GM10248 (cell line): Measurements from ENCODE around the gene RAB20.
"Not testable (repeated sequence)": the region's sequence is repeated elsewhere in the genome, so short reads cannot be mapped to it uniquely, and the experiment has no call there.

Experiments
- CTCF ChIA-PET: fragments of 300-600 bp; sonication (Branson Sonifier 250); formaldehyde crosslinking; extraction: SDS; loops from one replicate; lab custom pipeline; 2021; ENCODE audit warnings: antibody characterized with exemption; lab: Yijun Ruan, JAX
- POLR2A ChIA-PET: fragments of 350-650 bp; sonication (Branson Sonifier 250); formaldehyde crosslinking; extraction: SDS; loops from one replicate; lab custom pipeline; 2020; ENCODE audit warnings: antibody characterized with exemption; lab: Yijun Ruan, JAX
- DNase-seq: peaks from one replicate; pipeline ENCODE4 v3.0.0; 2012; ENCODE audit errors: extremely low spot score
- TF ChIP-seq, protein P1 (sequence below): IDR thresholded peaks from 2 replicates; pipeline ENCODE4 v1.5.1; 2012; ENCODE audit warnings: mild to moderate bottlenecking, low read depth; ENCODE audit errors: extremely low read depth, missing control alignments, control extremely low read depth

Gene RAB20

DNA sequence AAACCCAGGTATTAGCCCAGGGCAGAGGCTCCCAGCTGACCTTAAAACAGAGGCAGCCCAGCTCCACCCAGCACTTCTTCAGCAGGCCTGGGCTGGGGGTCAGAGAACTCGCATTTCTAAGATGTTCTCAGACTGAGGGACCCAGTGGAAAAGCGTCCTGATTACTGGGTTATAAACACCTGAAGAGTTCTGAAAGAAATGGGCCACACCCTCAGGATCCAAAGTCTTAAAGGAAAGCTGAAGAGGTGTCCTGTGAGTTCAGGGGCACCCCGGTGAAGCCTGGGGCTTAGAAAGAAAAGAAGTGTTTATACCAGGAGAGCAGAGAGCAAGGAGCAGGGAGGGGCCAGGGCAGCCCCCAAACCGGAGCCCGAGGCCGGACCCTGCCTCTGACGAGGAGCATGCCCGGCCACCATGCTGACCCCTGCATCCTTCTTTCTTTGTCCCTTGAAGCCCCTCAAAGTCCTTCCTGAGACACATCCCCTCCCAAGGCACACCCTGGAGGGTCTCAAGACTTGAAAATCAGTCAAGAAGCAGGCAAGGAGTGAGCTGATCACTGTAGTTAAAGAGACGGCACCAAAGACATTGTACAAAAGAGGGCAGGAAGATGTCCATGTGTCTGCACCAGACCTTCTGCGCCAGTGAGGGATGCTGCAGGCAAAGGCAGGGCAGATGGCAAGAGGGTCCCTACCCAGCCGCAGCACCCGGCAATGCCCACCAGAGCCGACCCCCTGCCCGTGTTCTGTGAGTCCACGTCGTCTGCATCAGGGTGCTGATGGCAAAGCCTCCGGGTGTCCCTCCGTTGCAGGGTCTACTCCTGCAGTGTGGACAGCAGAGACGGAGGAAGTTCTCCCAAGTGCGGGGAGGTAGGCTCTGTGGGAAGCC lies 10.6 kb upstream of the RAB20 start:
- no peak for DNase-seq
- CTCF ChIA-PET, result interaction anchor here (2.2 kb wide), 1 partner anchor 7 kb away, joined by 5 read pairs; no protein-coding TSS in a partner anchor
- POLR2A ChIA-PET, result interaction anchor here (0.6 kb wide), 1 partner anchor 44 kb away, joined by 5 read pairs; no protein-coding TSS in a partner anchor
- TF ChIP-seq, protein P1, sequence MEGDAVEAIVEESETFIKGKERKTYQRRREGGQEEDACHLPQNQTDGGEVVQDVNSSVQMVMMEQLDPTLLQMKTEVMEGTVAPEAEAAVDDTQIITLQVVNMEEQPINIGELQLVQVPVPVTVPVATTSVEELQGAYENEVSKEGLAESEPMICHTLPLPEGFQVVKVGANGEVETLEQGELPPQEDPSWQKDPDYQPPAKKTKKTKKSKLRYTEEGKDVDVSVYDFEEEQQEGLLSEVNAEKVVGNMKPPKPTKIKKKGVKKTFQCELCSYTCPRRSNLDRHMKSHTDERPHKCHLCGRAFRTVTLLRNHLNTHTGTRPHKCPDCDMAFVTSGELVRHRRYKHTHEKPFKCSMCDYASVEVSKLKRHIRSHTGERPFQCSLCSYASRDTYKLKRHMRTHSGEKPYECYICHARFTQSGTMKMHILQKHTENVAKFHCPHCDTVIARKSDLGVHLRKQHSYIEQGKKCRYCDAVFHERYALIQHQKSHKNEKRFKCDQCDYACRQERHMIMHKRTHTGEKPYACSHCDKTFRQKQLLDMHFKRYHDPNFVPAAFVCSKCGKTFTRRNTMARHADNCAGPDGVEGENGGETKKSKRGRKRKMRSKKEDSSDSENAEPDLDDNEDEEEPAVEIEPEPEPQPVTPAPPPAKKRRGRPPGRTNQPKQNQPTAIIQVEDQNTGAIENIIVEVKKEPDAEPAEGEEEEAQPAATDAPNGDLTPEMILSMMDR, result no peak

DNA sequence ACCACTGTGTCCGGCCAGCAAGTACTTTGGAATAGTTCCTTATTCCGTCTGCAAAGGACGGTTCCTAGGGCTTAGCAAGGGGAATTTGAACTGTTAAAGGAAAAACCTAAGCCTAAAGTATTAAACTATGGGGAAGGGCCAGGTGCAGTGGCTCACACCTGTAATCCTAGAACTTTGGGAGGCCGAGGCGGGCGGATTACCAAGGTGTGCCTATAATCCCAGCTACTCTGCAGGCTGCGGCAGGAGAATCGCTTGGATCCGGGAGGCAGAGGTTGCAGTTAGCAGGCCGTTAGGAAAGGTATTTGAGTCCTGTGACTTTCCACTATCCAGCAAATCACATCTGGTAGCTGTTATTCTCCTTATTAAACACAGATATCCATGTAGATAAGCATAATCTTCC lies 9.4 kb upstream of the RAB20 start:
- CTCF ChIA-PET, result interaction anchor here (2.2 kb wide), 1 partner anchor 9 kb away, joined by 5 read pairs; no protein-coding TSS in a partner anchor
- POLR2A ChIA-PET, result no interaction called here
- no peak for DNase-seq
- TF ChIP-seq, protein P1, result no peak

GRCh38 chr13:110569962-110570361 lies 8.4 kb upstream of the RAB20 start:
- DNase-seq, POLR2A ChIA-PET: not testable (repeated sequence)
- CTCF ChIA-PET, result interaction anchor here (1.2 to 2.2 kb wide), 3 partner anchors 10 to 114 kb away, joined by 3 to 5 read pairs (median 4); no protein-coding TSS in a partner anchor

- ChIA-PET POLR2A (no interaction called here), CTCF (no interaction called here)
- no peak for DNase-seq
- TF ChIP-seq, protein P1, result no peak
Observed at GRCh38 chr13:110568612-110569011, 7.1 kb upstream of the RAB20 start.

DNA sequence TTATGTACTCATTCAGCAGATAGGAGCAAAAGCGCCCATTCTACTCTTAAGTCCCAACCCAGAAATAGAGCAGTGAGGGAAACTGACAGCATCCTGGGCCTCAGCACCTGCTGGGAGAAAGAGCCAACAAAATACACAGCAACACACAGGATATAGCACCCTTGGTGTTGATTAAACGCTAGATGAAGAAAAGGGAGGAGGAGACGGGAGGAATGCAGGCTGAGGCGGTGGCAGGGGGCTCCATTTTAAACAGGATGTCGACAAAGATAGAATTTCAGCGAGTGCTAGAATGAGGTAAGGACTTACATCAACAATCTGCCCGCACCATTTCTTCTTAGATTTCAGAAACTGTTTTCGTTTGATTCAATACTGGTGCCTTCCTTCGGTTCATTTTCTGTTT lies 4.6 kb upstream of the RAB20 start:
- ChIA-PET CTCF (no interaction called here), POLR2A (no interaction called here)
- TF ChIP-seq, protein P1, result no peak
- no peak for DNase-seq

DNA sequence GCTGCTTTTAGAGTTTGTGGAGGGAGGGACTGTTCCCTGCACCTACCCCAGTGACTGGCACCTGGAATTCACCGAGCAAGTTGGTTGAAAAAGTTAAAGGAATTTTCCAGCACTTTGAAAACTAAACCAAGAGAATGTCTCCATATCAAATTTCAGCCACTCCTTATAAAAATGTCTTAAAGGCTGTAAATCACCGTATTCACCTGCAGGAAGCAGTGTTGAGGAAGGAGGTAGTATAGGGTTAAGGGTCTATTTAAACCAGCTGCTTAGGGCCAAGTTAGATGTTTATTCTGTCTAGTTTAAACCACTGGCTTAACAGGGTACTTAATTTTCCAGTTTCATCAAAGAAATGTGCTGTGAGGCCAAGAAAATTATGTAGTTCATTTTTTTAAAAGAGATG lies 3.8 kb upstream of the RAB20 start:
- ChIA-PET CTCF (no interaction called here), POLR2A (no interaction called here)
- no peak for DNase-seq

More for the DNA sequence above, 3.8 kb upstream of the RAB20 start:
- TF ChIP-seq, protein P1, result no peak
